HL-60/S4 treated with retinoic acid at 250 ng/mL for 4 days and 3 days (cell line): ENCODE results near the gene CSNK2B.

ENCODE experiments used
- in situ Hi-C: fragments of 300-500 bp; cut with MboI; formaldehyde crosslinking; loops from 2 replicates; pipeline ENCODE4 v1.7.0; 2022; ENCODE audit warnings: low sequenced_read_pairs

CSNK2B gene

GRCh38 chr6:31665501-31666336, at the start of gene CSNK2B:
TSS of gene CSNK2B (plus strand) at chr6:31666080. CDS start at chr6:31666832, 752 bp downstream.
- in situ Hi-C loops = no loop called here

GRCh38 chr6:31617010-31617409, 48.9 kb upstream of the CSNK2B start:
- in situ Hi-C loops = no loop called here

- in situ Hi-C loops = no loop called here
Observed at GRCh38 chr6:31619805-31620585, 45.9 kb upstream of the CSNK2B start.

GRCh38 chr6:31620586-31621319, 45.1 kb upstream of the CSNK2B start, which contains the start of gene PRRC2A:
TSS of gene PRRC2A (plus strand) at chr6:31620715. CDS start at chr6:31622790, 2,075 bp downstream.
- in situ Hi-C loops = no loop called here

GRCh38 chr6:31621320-31621939, 44.5 kb upstream of the CSNK2B start:
- in situ Hi-C loops = no loop called here

GRCh38 chr6:31621991-31622390, 43.9 kb upstream of the CSNK2B start:
- in situ Hi-C loops = no loop called here

- in situ Hi-C loops = no loop called here
Observed at GRCh38 chr6:31622684-31623091, 43.2 kb upstream of the CSNK2B start.

- in situ Hi-C loops = no loop called here
Observed at GRCh38 chr6:31624070-31624469, 41.8 kb upstream of the CSNK2B start.

GRCh38 chr6:31626952-31627351, 38.9 kb upstream of the CSNK2B start:
- in situ Hi-C loops = no loop called here

GRCh38 chr6:31627690-31628287, 38.1 kb upstream of the CSNK2B start:
- in situ Hi-C loops = no loop called here

- in situ Hi-C loops = no loop called here
Observed at GRCh38 chr6:31629014-31629413, 36.9 kb upstream of the CSNK2B start.

- in situ Hi-C loops = no loop called here
Observed at GRCh38 chr6:31630177-31630934, 35.5 kb upstream of the CSNK2B start.

- in situ Hi-C loops = no loop called here
Observed at GRCh38 chr6:31631209-31631608, 34.7 kb upstream of the CSNK2B start.

GRCh38 chr6:31631681-31632278, 34.1 kb upstream of the CSNK2B start:
- in situ Hi-C loops = no loop called here

- in situ Hi-C loops = no loop called here
Observed at GRCh38 chr6:31632279-31632946, 33.5 kb upstream of the CSNK2B start.

GRCh38 chr6:31633447-31633846, 32.4 kb upstream of the CSNK2B start:
- in situ Hi-C loops = no loop called here

GRCh38 chr6:31634131-31634530, 31.7 kb upstream of the CSNK2B start:
- in situ Hi-C loops = no loop called here

- in situ Hi-C loops = no loop called here
Observed at GRCh38 chr6:31634969-31635575, 30.8 kb upstream of the CSNK2B start.
